ENCODE data around the gene RFX5. TPM values are rescaled to one million over a fixed set of nuclear protein-coding genes. Genes with fewer than 3 reads are reported as not detected.

The RFX5 gene
- total RNA-seq, 1 experiment from 2014 or later: 72.7 TPM

DNA sequence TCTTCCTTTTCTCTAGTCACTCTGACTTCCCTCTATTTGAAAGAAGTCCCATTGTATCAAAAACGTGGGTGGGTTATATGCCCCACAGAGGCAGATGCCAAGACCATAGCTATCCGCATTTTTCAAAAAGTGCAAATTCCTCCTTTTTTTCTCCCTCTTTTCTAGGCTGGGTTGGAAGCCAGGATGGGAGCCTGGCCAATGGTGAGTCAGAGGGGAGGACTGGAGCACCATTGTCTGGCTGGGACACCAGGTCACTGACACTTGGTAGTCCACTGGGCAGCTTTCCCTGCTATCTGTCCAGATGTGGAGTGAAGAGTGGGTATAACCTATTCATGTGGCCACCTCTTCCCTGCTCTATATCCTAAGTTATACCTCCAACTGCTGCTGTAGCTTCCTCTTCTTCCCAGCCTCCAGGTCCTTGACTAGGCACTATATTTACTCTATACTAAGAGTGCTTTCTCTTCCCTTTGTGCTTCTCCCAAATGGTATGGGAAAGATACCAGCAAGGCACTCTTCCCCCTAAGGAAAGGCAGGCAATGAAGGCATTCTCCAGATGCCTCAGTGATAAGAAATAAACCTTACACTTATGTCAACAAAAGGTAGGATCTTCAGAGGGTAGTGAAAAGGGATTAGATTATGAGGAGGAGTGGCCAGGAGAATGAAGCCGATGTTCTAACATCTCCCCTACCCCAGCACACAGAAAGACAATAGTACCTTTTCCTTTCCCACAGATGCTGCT lies 32.7 kb downstream of the RFX5 start:
- no peak overlapping the region for H2BK15ac ChIP-seq (ENCODE audit: low read depth, low read length)
- H2AFZ ChIP-seq (ENCODE audit: low read length): no peak overlapping the region
- H3T11ph ChIP-seq (ENCODE audit: low read length): no peak overlapping the region
- H4K8ac ChIP-seq (replicated peaks; ENCODE audit: insufficient read length, low read depth, low read length): no peak overlapping the region
- H3K27ac ChIP-seq (ENCODE audit: insufficient read length, low read depth, low read length): no peak overlapping the region
- H4K20me1 ChIP-seq (ENCODE audit: control insufficient read depth, insufficient read depth, insufficient read length): peaks cover 2% of the 10 kb centered on the region
- no peak overlapping the region for H3K23ac ChIP-seq (ENCODE audit: insufficient read length, low read depth, low read length)
- no peak overlapping the region for H3K4ac ChIP-seq (ENCODE audit: low read depth, low read length)
- H2BK5ac ChIP-seq (ENCODE audit: insufficient read length, low read length): no peak overlapping the region
- H3K56ac ChIP-seq (ENCODE audit: insufficient read length, low read depth, low read length): no peak overlapping the region
- no peaks in the 10 kb centered on the region for H3K9me3 ChIP-seq (ENCODE audit: control insufficient read depth, low read depth, low read length)
- no peaks in the 10 kb centered on the region for H3K79me1 ChIP-seq (ENCODE audit: insufficient read depth, low read depth, low read length, poor library complexity, severe bottlenecking)
- no peak overlapping the region for H3K9ac ChIP-seq (ENCODE audit: extremely low read depth, insufficient read length, low read length)
- H3K4me1 Mint-ChIP-seq: peaks cover 10 to 11% of the 10 kb centered on the region in 2 experiments
- peaks cover 8 to 48% (median 35%) of the 10 kb centered on the region in 3 experiments for H3K36me3 Mint-ChIP-seq (ENCODE audit: insufficient read depth in 1 of 3, low read depth in 3 of 3)
- H3K4me1 ChIP-seq (ENCODE audit: insufficient read depth, low read length): 0 out of 2 replicates have a peak, but pooled peaks cover 5% of the 10 kb centered on the region
- no peak for DNase-seq
- no peak overlapping the region for H2BK120ac ChIP-seq (ENCODE audit: low read depth, low read length, poor library complexity, severe bottlenecking)
- no peak overlapping the region for H2BK12ac ChIP-seq (ENCODE audit: insufficient read length, low read depth, low read length)
- no CpG with 5 or more reads among the region's 3 CpGs for WGBS (ENCODE audit: extremely low coverage, insufficient read length, low lambda C conversion rate)
- TF ChIP-seq, protein P1, sequence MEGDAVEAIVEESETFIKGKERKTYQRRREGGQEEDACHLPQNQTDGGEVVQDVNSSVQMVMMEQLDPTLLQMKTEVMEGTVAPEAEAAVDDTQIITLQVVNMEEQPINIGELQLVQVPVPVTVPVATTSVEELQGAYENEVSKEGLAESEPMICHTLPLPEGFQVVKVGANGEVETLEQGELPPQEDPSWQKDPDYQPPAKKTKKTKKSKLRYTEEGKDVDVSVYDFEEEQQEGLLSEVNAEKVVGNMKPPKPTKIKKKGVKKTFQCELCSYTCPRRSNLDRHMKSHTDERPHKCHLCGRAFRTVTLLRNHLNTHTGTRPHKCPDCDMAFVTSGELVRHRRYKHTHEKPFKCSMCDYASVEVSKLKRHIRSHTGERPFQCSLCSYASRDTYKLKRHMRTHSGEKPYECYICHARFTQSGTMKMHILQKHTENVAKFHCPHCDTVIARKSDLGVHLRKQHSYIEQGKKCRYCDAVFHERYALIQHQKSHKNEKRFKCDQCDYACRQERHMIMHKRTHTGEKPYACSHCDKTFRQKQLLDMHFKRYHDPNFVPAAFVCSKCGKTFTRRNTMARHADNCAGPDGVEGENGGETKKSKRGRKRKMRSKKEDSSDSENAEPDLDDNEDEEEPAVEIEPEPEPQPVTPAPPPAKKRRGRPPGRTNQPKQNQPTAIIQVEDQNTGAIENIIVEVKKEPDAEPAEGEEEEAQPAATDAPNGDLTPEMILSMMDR (conservative IDR thresholded peaks at IDR 0.05): no peak
- H3K18ac ChIP-seq (ENCODE audit: insufficient read length, low read depth, low read length): no peak overlapping the region
- no peak overlapping the region for H2AK5ac ChIP-seq (ENCODE audit: insufficient read length, low read length)
- no peak overlapping the region for H4K91ac ChIP-seq (ENCODE audit: insufficient read length, low read depth, low read length)
- H3K27ac Mint-ChIP-seq: no peak overlapping the region
- H3K4me2 ChIP-seq (ENCODE audit: insufficient read depth, insufficient read length, low read length): no peak overlapping the region
- no peaks in the 10 kb centered on the region for H3K79me2 ChIP-seq (ENCODE audit: insufficient read depth, low read length)
- H3K27me3 Mint-ChIP-seq (ENCODE audit: low read depth): no peaks in the 10 kb centered on the region
- H3K14ac ChIP-seq (ENCODE audit: insufficient read depth, low read length): no peak overlapping the region
- H3K4me3 Mint-ChIP-seq: no peak overlapping the region
- no peaks in the 10 kb centered on the region for H3K23me2 ChIP-seq (ENCODE audit: insufficient read length, low read depth, low read length, poor library complexity, severe bottlenecking)
- H2BK20ac ChIP-seq (ENCODE audit: low read depth, low read length, poor library complexity, severe bottlenecking): no peak overlapping the region
- H4K5ac ChIP-seq (ENCODE audit: insufficient read length, low read depth, low read length): no peak overlapping the region
- no peaks in the 10 kb centered on the region for H3K27me3 ChIP-seq (ENCODE audit: insufficient read depth, low read length)
- H3K9me3 Mint-ChIP-seq: no peaks in the 10 kb centered on the region

All from H9 (cell line).